Subcutaneous abdominal adipose tissue (tissue), 5 donors: ENCODE results near the gene DAND5.
"Not testable (repeated sequence)": the region's sequence is repeated elsewhere in the genome, so short reads cannot be mapped to it uniquely, and the experiment has no call there.

ENCODE experiments used
- H3K27ac ChIP-seq: one replicate; pipeline ENCODE4 v1.7.0; 2013; ENCODE audit warnings: low read depth, mild to moderate bottlenecking, inconsistent platforms, low read length, moderate library complexity
- H3K27me3 ChIP-seq, 5 donors: one replicate each; pipeline ENCODE4 v1.7.0; 2013; ENCODE audit warnings: low read length in 5 of 5, inconsistent platforms in 1 of 5; ENCODE audit not compliant: control insufficient read depth in 5 of 5, insufficient read depth in 4 of 5
- H3K36me3 ChIP-seq, 5 donors: one replicate each; pipeline ENCODE4 v1.7.0; 2013; ENCODE audit warnings: low read length in 5 of 5; ENCODE audit not compliant: control insufficient read depth in 5 of 5, insufficient read depth in 5 of 5
- H3K4me1 ChIP-seq, 5 donors: one replicate each; pipeline ENCODE4 v1.7.0; 2013; ENCODE audit warnings: low read length in 5 of 5, mild to moderate bottlenecking in 3 of 5, moderate library complexity in 1 of 5; ENCODE audit not compliant: control insufficient read depth in 5 of 5, insufficient read depth in 5 of 5
- H3K4me3 ChIP-seq, 5 donors: one replicate each; pipeline ENCODE4 v1.7.0; 2013; ENCODE audit warnings: low read length in 5 of 5, low read depth in 1 of 5
- H3K9ac ChIP-seq, 5 donors: one replicate each; pipeline ENCODE4 v1.7.0; 2013; ENCODE audit warnings: low read length in 5 of 5, mild to moderate bottlenecking in 4 of 5, moderate library complexity in 3 of 5
- H3K9me3 ChIP-seq, 5 donors: one replicate each; pipeline ENCODE4 v1.7.0; 2013; ENCODE audit warnings: low read length in 5 of 5; ENCODE audit not compliant: control insufficient read depth in 5 of 5
- donor health status: healthy.
- donor health status: healthy.
- donor health status: healthy.
- donor health status: healthy.
- donor health status: healthy.

The DAND5 gene

DNA sequence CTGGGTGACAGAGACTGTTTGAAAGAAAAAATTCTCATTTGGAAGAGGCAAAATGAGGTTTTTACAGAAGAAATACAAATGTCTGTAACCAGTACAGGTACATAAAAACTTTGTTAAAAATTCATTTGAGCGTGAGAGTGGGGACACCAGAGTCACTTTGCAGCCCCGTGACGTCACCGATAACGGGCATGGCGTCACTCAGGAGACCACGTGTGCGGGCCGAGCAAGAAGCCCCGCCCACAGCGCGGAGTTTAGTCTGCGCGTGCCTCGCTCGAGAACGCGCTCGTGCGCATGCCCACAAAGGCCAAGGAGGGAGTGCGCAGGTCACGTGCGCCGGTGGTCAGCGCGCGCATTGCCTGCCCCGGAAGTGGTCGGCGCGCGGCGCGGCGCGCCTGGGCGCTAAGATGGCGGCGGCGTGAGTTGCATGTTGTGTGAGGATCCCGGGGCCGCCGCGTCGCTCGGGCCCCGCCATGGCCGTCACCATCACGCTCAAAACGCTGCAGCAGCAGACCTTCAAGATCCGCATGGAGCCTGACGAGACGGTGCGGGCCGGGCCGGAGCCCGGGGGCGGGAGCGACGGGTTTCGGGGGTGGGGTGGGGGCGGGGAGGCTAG, 23.8 kb upstream of the DAND5 start, which contains the start of gene RAD23A:
RAD23A (plus strand) TSS at position 384 of the 613 bp plus-strand sequence; CDS start at position 471, 87 bp downstream.
- H3K9ac ChIP-seq = peak within 1 kb of the TSS; percentile 79 to 96 (median 89)
- H3K4me1 ChIP-seq = peaks cover 6 to 28% (median 26%) of the 10 kb centered on the region in 5 donors
- peak within 1 kb of the TSS; percentile 85 for H3K27ac ChIP-seq
- H3K36me3 ChIP-seq = peaks cover 0 to 73% (median 63%) of the 10 kb centered on the region in 5 donors
- no peaks in the 10 kb centered on the region for H3K9me3 ChIP-seq
- H3K27me3 ChIP-seq = no peaks in the 10 kb centered on the region
- peak within 1 kb of the TSS; percentile 73 to 85 (median 83) for H3K4me3 ChIP-seq

DNA sequence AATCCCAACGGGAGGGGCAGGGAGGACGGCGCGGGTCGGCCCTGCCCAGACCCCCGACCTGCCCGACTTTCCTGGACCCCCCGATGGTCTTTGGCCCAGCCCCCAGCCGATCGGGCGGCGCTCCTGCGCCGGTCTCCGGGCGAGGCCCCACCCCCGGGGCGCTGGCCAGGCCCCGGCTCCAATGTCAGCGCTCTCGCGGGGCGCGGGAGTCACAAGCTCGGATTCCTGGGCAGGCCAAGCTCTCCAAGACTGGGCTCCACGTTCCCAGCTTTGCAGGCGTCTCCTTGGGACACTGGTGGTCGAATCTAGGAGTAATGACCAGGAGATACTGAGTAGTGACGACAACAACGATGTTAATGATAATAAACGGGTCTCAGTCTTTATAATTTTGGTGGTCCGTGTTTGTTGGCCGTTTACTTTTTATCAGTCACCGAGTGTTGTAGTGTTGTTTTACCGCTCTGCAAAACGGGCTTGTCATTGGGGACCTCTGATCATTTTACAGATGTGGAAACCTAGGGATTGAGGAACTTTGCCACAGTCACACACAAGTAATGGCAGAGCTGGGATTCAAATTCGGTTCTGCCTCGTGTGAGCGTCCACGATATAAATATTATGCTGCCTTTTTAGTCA, 23.2 kb upstream of the DAND5 start:
- Histone ChIP-seq H3K36me3 (peaks cover 0 to 73% (median 63%) of the 10 kb centered on the region in 5 donors), H3K4me1 (peaks cover 6 to 24% (median 21%) of the 10 kb centered on the region in 5 donors)

DNA sequence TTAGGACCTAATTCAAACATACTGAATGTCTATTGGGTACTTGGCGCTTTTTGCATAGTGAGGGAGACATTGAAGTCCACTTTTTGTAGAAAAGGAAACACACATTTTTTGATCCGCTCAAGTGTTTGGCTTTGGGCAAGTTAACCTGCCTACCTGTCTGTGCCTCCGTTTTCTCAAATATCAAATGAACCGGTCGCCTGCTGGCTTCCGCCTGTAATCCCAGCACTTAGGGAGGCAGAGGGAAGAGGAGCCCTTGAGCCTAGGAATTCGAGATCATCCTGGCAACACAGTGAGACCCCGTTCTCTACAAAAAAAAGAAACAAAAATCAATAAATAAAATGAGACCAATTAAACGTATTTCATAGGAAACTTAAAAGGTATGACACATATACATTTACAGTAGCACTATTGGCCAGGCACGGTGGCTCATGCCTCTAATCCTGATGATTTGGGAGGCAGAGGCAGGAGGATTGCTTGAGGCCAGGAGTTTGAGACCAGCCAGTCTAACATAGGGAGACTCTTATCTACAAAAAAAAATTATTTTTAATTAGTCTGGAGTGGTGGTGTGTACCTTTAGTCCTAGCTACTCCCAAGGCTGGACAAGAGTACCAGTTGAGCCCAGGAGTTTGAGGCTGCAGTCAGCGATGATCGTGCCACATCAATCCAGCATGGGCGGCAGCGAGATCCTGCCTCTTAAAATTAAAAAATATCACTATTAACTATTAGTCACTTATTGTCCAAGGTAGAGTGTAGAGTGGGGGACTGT, 22.5 kb upstream of the DAND5 start:
- Histone ChIP-seq H3K4me3 (peak overlapping the region; percentile 73 to 85 (median 83)), H3K9ac (peak overlapping the region; percentile 79 to 96 (median 89)), H3K27me3 (no peaks in the 10 kb centered on the region), H3K27ac (peak overlapping the region; percentile 85), H3K9me3 (no peaks in the 10 kb centered on the region), H3K36me3 (peaks cover 0 to 72% (median 62%) of the 10 kb centered on the region in 5 donors), H3K4me1 (peaks cover 6 to 24% (median 21%) of the 10 kb centered on the region in 5 donors)

More for the DNA sequence above, 23.2 kb upstream of the DAND5 start:
- Histone ChIP-seq H3K27ac (peak overlapping the region; percentile 85), H3K9me3 (no peaks in the 10 kb centered on the region), H3K9ac (peak overlapping the region; percentile 79 to 96 (median 89)), H3K27me3 (no peaks in the 10 kb centered on the region), H3K4me3 (peak overlapping the region; percentile 73 to 85 (median 83))

DNA sequence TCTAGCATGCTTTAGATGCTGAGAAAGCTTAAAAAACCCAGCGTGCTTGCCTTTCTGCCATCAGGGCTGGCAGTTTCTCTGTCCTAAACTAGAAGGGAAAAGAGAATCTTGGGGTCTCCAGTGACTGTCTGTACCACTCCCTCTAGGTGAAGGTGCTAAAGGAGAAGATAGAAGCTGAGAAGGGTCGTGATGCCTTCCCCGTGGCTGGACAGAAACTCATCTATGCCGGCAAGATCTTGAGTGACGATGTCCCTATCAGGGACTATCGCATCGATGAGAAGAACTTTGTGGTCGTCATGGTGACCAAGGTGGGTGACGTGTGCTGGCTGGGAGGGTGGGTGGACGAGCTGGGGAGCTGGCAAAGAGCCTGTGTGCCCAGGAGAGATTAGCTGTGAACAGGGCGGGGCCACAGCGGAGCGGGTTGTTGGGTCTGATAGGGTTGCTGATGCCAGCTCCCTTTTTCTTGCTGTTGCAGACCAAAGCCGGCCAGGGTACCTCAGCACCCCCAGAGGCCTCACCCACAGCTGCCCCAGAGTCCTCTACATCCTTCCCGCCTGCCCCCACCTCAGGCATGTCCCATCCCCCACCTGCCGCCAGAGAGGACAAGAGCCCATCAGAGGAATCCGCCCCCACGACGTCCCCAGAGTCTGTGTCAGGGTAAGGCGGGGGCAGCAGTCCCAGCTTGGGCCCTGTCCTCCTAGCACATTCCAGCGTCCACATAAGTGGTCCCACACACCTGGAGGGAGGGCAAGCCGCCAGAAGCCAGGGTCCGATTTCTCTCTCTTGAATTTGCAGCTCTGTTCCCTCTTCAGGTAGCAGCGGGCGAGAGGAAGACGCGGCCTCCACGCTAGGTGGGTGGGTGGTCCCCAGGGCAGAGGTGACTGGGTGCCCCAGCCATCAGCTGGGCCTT, 21.4 kb upstream of the DAND5 start:
- Histone ChIP-seq H3K27ac (peak overlapping the region; percentile 85), H3K4me1 (peaks cover 8 to 27% (median 24%) of the 10 kb centered on the region in 5 donors), H3K4me3 (no peak overlapping the region), H3K36me3 (peaks cover 0 to 72% (median 64%) of the 10 kb centered on the region in 5 donors), H3K27me3 (no peaks in the 10 kb centered on the region), H3K9me3 (no peaks in the 10 kb centered on the region), H3K9ac (peak overlapping the region in 1 of 5 donors; percentile 43)

DNA sequence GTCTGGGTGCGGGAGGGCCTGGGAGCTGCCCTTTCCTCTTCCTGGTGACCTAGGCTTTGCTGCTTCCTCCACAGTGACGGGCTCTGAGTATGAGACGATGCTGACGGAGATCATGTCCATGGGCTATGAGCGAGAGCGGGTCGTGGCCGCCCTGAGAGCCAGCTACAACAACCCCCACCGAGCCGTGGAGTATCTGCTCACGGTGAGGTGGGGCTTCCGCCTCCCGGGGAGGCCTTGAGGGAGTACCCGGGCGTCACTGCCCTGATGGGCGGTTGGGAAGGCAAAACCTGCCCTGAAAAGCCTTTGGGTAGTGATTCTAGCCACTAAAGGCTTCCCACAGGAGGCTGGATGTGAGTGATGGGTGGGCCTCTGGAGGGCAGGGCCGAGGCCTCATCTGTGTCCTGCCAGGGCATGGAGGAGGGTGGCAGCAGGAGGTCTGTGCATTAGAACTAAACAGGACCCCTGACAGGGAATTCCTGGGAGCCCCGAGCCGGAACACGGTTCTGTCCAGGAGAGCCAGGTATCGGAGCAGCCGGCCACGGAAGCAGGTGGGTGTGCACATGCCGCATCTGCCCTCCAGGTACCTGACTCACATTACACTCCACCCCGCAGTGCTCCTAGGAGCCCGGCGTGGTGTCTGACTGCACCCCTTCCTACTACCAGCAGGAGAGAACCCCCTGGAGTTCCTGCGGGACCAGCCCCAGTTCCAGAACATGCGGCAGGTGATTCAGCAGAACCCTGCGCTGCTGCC, 20.6 kb upstream of the DAND5 start:
- Histone ChIP-seq H3K9ac (peak overlapping the region in 1 of 5 donors; percentile 43), H3K27ac (peak overlapping the region; percentile 49), H3K4me1 (peaks cover 8 to 27% (median 25%) of the 10 kb centered on the region in 5 donors), H3K36me3 (peaks cover 0 to 71% (median 64%) of the 10 kb centered on the region in 5 donors), H3K4me3 (no peak overlapping the region), H3K27me3 (no peaks in the 10 kb centered on the region), H3K9me3 (no peaks in the 10 kb centered on the region)

DNA sequence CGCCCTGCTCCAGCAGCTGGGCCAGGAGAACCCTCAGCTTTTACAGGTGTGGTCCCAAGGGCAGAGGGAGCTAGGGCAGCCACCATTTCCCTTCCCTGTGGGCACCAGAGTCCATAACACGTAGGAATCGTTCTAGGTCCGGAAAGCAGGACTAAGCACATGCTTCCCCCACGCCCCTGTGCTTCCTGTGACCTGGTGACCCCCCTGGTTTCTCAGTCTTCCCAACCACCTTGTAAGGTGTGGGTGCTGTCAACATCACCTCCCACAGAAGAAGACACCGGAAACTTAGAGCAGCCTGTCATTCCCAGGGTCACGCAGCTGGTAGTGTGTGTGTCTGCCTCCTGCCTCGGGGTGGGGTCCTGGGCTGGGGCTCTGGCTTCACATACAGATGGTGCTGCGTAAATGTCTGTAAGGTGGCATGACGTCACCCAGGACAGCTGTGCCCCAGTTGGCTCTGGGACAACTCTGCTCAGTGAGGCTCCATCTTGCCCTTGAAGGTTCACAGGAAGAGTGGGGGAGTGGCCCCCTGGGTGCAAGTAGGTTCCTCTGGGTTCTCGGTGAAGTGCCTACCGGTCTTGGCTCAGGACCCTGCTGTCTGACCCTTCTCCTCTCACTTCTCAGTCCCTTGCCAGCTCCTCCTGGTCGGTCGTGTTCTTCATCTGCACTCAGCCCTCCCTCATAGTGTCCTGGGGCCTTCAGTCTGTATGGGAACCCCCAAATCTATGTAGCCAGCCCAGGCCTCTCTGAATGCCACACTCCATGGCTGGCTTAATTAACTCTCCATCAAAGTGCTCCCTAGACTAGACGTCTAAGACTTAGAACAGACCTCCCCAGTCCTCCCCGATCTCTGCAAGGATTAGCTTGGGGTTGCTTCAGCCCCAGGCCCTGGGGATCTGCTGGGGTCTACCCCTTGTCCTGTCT, 19.8 kb upstream of the DAND5 start:
- H3K9me3 ChIP-seq = no peaks in the 10 kb centered on the region
- no peak overlapping the region for H3K9ac ChIP-seq
- H3K27me3 ChIP-seq = no peaks in the 10 kb centered on the region
- peaks cover 0 to 72% (median 67%) of the 10 kb centered on the region in 5 donors for H3K36me3 ChIP-seq
- no peak overlapping the region for H3K4me3 ChIP-seq
- peak overlapping the region; percentile 49 for H3K27ac ChIP-seq
- peaks cover 8 to 31% (median 26%) of the 10 kb centered on the region in 5 donors for H3K4me1 ChIP-seq

DNA sequence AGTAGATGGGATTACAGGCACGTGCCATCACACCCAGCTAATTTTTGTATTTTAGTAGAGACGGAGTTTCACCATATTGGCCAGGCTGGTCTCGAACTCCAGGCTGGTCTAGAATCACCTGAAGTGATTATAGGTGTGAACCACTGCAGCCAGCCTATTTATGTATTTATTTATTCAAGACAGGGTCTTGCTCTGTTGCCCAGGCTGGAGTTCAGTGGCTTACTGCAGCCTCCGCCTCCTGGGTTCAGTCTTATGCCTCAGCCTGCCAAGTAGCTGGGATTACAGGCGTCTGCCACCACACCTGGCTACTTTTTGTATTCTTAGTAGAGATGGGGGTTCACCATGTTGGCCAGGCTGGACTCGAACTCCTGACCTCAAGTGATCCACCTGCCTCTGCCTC, 17.3 kb upstream of the DAND5 start:
- peaks cover 0 to 71% (median 68%) of the 10 kb centered on the region in 5 donors for H3K36me3 ChIP-seq
- H3K27ac ChIP-seq = peak overlapping the region; percentile 37
- H3K4me1 ChIP-seq = peaks cover 2 to 37% (median 32%) of the 10 kb centered on the region in 5 donors

DNA sequence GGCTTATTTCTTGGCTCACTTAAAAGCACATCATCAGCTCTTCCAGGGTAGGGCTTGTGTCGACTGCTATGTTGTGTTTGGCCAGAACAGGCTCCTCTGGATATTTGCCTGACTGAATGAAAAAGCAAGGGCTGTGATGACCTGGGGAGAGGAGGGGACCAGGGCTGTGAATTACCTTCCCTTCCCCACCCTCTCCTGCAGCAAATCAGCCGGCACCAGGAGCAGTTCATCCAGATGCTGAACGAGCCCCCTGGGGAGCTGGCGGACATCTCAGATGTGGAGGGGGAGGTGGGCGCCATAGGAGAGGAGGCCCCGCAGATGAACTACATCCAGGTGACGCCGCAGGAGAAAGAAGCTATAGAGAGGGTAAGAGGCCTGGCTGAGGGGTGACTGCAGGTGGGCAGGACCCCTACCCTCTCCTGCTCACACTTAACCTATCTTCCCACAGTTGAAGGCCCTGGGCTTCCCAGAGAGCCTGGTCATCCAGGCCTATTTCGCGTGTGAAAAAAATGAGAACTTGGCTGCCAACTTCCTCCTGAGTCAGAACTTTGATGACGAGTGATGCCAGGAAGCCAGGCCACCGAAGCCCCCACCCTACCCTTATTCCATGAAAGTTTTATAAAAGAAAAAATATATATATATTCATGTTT, 16.8 kb upstream of the DAND5 start:
- Histone ChIP-seq H3K4me1 (peaks cover 2 to 32% (median 26%) of the 10 kb centered on the region in 5 donors), H3K36me3 (peaks cover 0 to 70% (median 68%) of the 10 kb centered on the region in 5 donors), H3K9ac (peak overlapping the region in 3 of 5 donors; percentile 28 to 49 (median 47)), H3K27me3 (no peaks in the 10 kb centered on the region), H3K27ac (peak overlapping the region; percentile 37), H3K9me3 (no peaks in the 10 kb centered on the region), H3K4me3 (no peak overlapping the region)

More for the DNA sequence above, 17.3 kb upstream of the DAND5 start:
- not testable (repeated sequence) for H3K9me3 ChIP-seq, H3K4me3 ChIP-seq, H3K27me3 ChIP-seq
- H3K9ac ChIP-seq = peak overlapping the region in 1 of 5 donors; percentile 49
